ENCODE data around the gene PSMA3.

Gene PSMA3

DNA sequence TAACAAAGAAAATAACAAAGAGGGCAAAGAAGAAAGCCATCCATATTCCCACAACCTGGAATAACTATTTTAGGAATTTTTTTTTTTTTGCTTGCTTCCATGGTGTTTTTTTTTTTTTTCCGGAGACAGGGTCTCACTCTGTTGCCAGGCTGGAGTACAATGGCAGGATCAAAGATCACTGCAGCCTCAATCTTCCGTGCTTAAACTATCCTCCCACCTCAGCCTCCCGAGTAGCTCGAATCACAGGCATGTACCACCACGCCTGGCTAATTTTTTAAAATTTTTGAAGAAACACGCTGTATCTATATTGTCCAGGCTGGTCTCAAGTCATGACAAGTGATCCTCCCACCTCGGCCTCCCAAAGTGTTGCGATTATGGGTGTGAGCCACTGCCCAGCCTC is 33.5 kb downstream of the PSMA3 start:
- H3K27ac ChIP-seq, result no peak overlapping the region
- H3K4me3 ChIP-seq, result no peak overlapping the region
- no peaks in the 10 kb centered on the region for H3K27me3 ChIP-seq
- no peak for TF ChIP-seq Cebpa-rat (IDR thresholded peaks at IDR 0.05)
- H3K9ac ChIP-seq, result no peak overlapping the region
- no peak overlapping the region for H3K4me2 ChIP-seq
- peaks cover 33 to 100% (median 95%) of the 10 kb centered on the region in 11 experiments; a peak in 21 of 22 replicates for H4K20me1 ChIP-seq
- peaks cover 24 to 75% (median 38%) of the 10 kb centered on the region in 10 experiments for H3K4me1 ChIP-seq
- H3K9me3 ChIP-seq (replicated peaks in 1 of 11), result no peaks in the 10 kb centered on the region
- H3K36me3 ChIP-seq, result peaks cover 53 to 93% (median 70%) of the 10 kb centered on the region in 11 experiments

- no peak for TF ChIP-seq Cebpa-rat (IDR thresholded peaks at IDR 0.05)
- no peaks in the 10 kb centered on the region for H3K9me3 ChIP-seq (replicated peaks in 1 of 11)
- peak overlapping the region; percentile 39 to 95 (median 52); a peak in 20 of 22 replicates for H3K4me2 ChIP-seq
- peaks cover 19 to 77% (median 30%) of the 10 kb centered on the region in 10 experiments for H3K4me1 ChIP-seq
- H4K20me1 ChIP-seq, result peaks cover 11 to 100% (median 92%) of the 10 kb centered on the region in 11 experiments; a peak in 21 of 22 replicates
- peaks cover 64 to 95% (median 84%) of the 10 kb centered on the region in 11 experiments for H3K36me3 ChIP-seq
- peak overlapping the region in 9 of 11 experiments; percentile 7 to 95 (median 69); a peak in 17 of 22 replicates for H3K27ac ChIP-seq
- H3K4me3 ChIP-seq, result peak overlapping the region in 1 of 10 experiments; percentile 16; a peak in 1 of 20 replicates
- H3K27me3 ChIP-seq, result no peaks in the 10 kb centered on the region
- peak overlapping the region in 7 of 11 experiments; percentile 0 to 86 (median 28); a peak in 9 of 22 replicates for H3K9ac ChIP-seq
Measured at GRCh38 chr14:58280954-58281787, 36.5 kb downstream of the PSMA3 start.

GRCh38 chr14:58281969-58282368 is 37.3 kb downstream of the PSMA3 start:
- Histone ChIP-seq H3K4me3 (peak overlapping the region in 2 of 10 experiments; percentile 14 to 35; a peak in 3 of 20 replicates), H4K20me1 (peaks cover 3 to 100% (median 92%) of the 10 kb centered on the region in 11 experiments; a peak in 21 of 22 replicates), H3K36me3 (peaks cover 64 to 95% (median 87%) of the 10 kb centered on the region in 11 experiments), H3K9me3 (replicated peaks in 1 of 11) (no peaks in the 10 kb centered on the region), H3K27me3 (no peaks in the 10 kb centered on the region), H3K27ac (peak overlapping the region in 8 of 11 experiments; percentile 19 to 95 (median 70); a peak in 15 of 22 replicates), H3K4me2 (peak overlapping the region; percentile 39 to 95 (median 52)), H3K9ac (peak overlapping the region in 5 of 11 experiments; percentile 26 to 86 (median 77); a peak in 9 of 22 replicates), H3K4me1 (peaks cover 17 to 69% (median 30%) of the 10 kb centered on the region in 10 experiments)
- no peak for TF ChIP-seq Cebpa-rat (IDR thresholded peaks at IDR 0.05)

DNA sequence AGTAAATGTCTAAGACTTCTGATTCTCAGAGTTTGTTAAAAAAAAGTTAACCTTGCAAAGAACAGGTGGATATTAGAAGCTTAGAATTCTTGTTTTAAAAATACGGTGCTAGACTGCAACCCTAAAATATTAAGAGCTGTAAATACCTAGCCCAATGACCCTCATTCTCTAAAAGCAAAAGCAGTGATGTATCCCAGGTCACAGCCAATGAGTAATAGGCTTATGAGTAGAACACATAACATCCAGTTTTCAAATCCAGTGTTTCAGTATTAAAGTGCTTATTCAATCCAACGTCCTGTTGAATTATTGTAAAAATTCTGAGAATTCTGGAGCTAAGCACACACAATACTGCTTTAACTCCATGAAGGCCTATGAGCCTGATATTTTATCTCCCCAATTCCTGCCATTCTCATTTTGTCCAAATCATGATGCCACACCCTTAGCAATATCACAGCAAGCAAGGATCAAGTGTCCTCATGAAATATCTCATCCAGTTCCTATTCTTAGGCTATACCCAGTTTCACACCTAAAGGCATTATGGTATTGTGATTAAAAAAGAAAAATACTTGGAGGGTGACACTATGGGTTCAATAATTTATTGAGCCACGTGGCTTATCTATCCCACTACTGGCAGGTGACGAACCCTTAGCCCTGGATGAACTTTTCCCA is 38.4 kb downstream of the PSMA3 start:
- Histone ChIP-seq H3K4me1 (peaks cover 17 to 63% (median 30%) of the 10 kb centered on the region in 10 experiments), H4K20me1 (peaks cover 6 to 100% (median 92%) of the 10 kb centered on the region in 11 experiments; a peak in 21 of 22 replicates), H3K27ac (peak overlapping the region in 3 of 11 experiments; percentile 88 to 95 (median 94); a peak in 5 of 22 replicates), H3K9me3 (replicated peaks in 1 of 11) (no peaks in the 10 kb centered on the region), H3K27me3 (no peaks in the 10 kb centered on the region), H3K36me3 (peaks cover 65 to 95% (median 87%) of the 10 kb centered on the region in 11 experiments), H3K4me3 (no peak overlapping the region), H3K4me2 (peak overlapping the region in 6 of 11 experiments; percentile 42 to 95 (median 62); a peak in 7 of 22 replicates), H3K9ac (peak overlapping the region in 1 of 11 experiments; percentile 82; a peak in 1 of 22 replicates)
- TF ChIP-seq Cebpa-rat (IDR thresholded peaks at IDR 0.05), result no peak

GRCh38 chr14:58283730-58284129 is 39.1 kb downstream of the PSMA3 start:
- Histone ChIP-seq H3K4me1 (peaks cover 17 to 68% (median 30%) of the 10 kb centered on the region in 10 experiments), H3K27me3 (no peaks in the 10 kb centered on the region), H3K4me3 (no peak overlapping the region), H3K9ac (no peak overlapping the region), H3K9me3 (replicated peaks in 1 of 11) (no peaks in the 10 kb centered on the region), H3K27ac (peak overlapping the region in 3 of 11 experiments; percentile 88 to 95 (median 94); a peak in 4 of 22 replicates), H4K20me1 (peaks cover 10 to 100% (median 92%) of the 10 kb centered on the region in 11 experiments; a peak in 21 of 22 replicates), H3K4me2 (peak overlapping the region in 3 of 11 experiments; percentile 73 to 95 (median 86); a peak in 5 of 22 replicates), H3K36me3 (peaks cover 65 to 95% (median 87%) of the 10 kb centered on the region in 11 experiments)
- no peak for TF ChIP-seq Cebpa-rat (IDR thresholded peaks at IDR 0.05)

DNA sequence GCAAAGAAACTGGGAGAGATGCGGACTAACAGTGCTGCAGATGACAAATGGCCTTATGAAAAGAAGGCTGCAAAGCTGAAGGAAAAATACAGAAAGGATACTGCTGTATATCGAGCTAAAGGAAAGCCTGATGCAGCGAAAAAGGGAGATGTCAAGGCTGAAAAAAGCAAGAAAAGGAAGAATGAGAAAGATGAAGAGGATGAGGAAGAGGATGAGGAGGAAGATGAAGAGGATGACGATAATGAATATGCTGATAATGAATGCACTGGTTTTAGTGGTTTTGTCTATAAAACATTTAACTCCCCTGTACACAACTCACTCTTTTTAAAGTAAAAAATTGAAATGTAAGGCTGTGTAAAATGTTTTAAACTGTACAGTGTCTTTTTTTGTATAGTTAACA is 40.5 kb downstream of the PSMA3 start:
- Histone ChIP-seq H3K36me3 (peaks cover 65 to 96% (median 88%) of the 10 kb centered on the region in 11 experiments), H3K27me3 (no peaks in the 10 kb centered on the region), H3K9me3 (replicated peaks in 1 of 11) (no peaks in the 10 kb centered on the region), H4K20me1 (peaks cover 24 to 100% (median 93%) of the 10 kb centered on the region in 11 experiments; a peak in 21 of 22 replicates), H3K9ac (no peak overlapping the region), H3K4me2 (peak overlapping the region in 2 of 11 experiments; percentile 47 to 95; a peak in 3 of 22 replicates), H3K4me1 (peaks cover 17 to 68% (median 30%) of the 10 kb centered on the region in 10 experiments), H3K4me3 (no peak overlapping the region), H3K27ac (no peak overlapping the region)
- TF ChIP-seq Cebpa-rat (IDR thresholded peaks at IDR 0.05), result no peak

DNA sequence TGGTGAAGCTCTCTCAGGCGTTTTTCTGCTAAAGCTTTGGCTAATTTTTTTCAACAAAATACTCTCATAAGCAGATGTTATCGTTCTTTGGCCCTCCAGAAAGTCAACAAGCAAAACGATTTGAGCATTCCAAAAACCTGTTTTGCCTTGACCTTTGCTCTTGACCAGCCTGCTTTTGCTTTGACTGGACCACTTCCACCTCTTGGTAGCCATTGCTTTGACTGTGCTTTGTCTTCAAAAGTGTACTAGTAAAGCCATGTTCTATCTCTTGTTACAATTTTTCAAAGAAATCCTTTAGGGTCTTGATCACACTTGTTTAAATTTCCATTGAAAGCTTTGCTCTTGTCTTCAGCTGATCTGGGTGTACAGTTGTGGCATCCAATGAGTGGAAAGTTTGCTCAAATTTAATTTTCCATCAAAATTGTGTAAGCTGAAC is 43.0 kb downstream of the PSMA3 start:
- H3K4me2 ChIP-seq, result no peak overlapping the region
- no peak for TF ChIP-seq Cebpa-rat (IDR thresholded peaks at IDR 0.05)
- no peak overlapping the region for H3K9ac ChIP-seq
- H4K20me1 ChIP-seq, result peaks cover 49 to 100% (median 97%) of the 10 kb centered on the region in 11 experiments; a peak in 21 of 22 replicates
- H3K9me3 ChIP-seq (replicated peaks in 1 of 11), result no peaks in the 10 kb centered on the region
- no peaks in the 10 kb centered on the region for H3K27me3 ChIP-seq
- H3K4me3 ChIP-seq, result no peak overlapping the region
- peaks cover 88 to 100% (median 99%) of the 10 kb centered on the region in 11 experiments for H3K36me3 ChIP-seq
- H3K27ac ChIP-seq, result no peak overlapping the region
- peaks cover 0 to 53% (median 8%) of the 10 kb centered on the region in 10 experiments; a peak in 16 of 20 replicates for H3K4me1 ChIP-seq

- no peak for TF ChIP-seq Cebpa-rat (IDR thresholded peaks at IDR 0.05)
- Histone ChIP-seq H3K9me3 (replicated peaks in 1 of 11) (no peaks in the 10 kb centered on the region), H3K36me3 (peaks cover 94 to 100% (median 99%) of the 10 kb centered on the region in 11 experiments), H3K9ac (no peak overlapping the region), H3K4me1 (peaks cover 0 to 49% (median 2%) of the 10 kb centered on the region in 10 experiments; a peak in 11 of 20 replicates), H3K27ac (no peak overlapping the region), H3K4me3 (no peak overlapping the region), H3K4me2 (no peak overlapping the region; a peak in 1 of 22 replicates), H4K20me1 (peaks cover 55 to 100% (median 97%) of the 10 kb centered on the region in 11 experiments; a peak in 21 of 22 replicates), H3K27me3 (no peaks in the 10 kb centered on the region)
Measured at GRCh38 chr14:58288106-58288792, 43.6 kb downstream of the PSMA3 start.

Measured in BLaER1 treated with 17β-estradiol and CSF1 and Interleukin-3, amounts not matched to agents 10 nM and 100 nM (cell line).